Gastroesophageal sphincter (tissue), 3 donors: Measurements from ENCODE around the gene C15orf39.

Experiments
- EP300 ChIP-seq: sonication (generic); formaldehyde crosslinking; IDR thresholded peaks from one replicate; pipeline ENCODE4 v1.6.1; 2017; ENCODE audit warnings: antibody characterized with exemption, mild to moderate bottlenecking
- POLR2A ChIP-seq, 2 donors: fragments of 450-650 bp; IDR thresholded peaks; one replicate each; pipeline ENCODE4 v1.6.1; 2017; ENCODE audit warnings: antibody characterized with exemption in 2 of 2, mild to moderate bottlenecking in 2 of 2, moderate library complexity in 1 of 2
- TF ChIP-seq, protein P1 (sequence below), 4 experiments: fragments of 200-600 bp in 2 of 4; fragments of 450-650 bp in 2 of 4; sonication (generic) in 1 of 4; IDR thresholded peaks; one replicate each; pipeline ENCODE4 v1.5.1; 2017 to 2019; ENCODE audit warnings: antibody characterized with exemption in 4 of 4, mild to moderate bottlenecking in 2 of 4, moderate library complexity in 2 of 4

DNA sequence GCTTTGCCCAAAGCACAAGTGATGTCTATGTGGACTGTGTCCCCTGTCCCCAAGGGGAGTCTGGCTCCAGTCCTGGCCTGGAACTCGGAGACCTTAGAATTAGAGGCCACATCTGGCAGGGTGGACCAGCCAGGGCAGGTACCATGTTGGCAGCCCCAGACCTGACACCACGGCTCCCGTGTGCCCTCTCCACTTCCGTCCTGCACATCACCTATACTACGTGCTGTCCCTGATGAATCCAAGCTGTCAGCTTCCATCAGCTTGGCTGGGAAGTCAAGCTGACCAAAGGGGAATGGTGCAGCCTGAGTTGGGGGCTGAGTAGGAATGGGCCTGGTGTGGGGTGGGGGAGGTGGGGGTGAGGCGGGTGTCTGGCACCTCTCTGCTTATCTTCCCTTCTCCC lies 15.3 kb downstream of the C15orf39 start:
- TF ChIP-seq, protein P1, sequence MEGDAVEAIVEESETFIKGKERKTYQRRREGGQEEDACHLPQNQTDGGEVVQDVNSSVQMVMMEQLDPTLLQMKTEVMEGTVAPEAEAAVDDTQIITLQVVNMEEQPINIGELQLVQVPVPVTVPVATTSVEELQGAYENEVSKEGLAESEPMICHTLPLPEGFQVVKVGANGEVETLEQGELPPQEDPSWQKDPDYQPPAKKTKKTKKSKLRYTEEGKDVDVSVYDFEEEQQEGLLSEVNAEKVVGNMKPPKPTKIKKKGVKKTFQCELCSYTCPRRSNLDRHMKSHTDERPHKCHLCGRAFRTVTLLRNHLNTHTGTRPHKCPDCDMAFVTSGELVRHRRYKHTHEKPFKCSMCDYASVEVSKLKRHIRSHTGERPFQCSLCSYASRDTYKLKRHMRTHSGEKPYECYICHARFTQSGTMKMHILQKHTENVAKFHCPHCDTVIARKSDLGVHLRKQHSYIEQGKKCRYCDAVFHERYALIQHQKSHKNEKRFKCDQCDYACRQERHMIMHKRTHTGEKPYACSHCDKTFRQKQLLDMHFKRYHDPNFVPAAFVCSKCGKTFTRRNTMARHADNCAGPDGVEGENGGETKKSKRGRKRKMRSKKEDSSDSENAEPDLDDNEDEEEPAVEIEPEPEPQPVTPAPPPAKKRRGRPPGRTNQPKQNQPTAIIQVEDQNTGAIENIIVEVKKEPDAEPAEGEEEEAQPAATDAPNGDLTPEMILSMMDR (IDR thresholded peaks at IDR 0.05) = no peak
- TF ChIP-seq EP300 (no peak), POLR2A (IDR thresholded peaks at IDR 0.05) (no peak)
